Muscle of arm (tissue), 12 donors: Measurements from ENCODE around the gene TDRD3. TPM values are rescaled to one million over a fixed set of nuclear protein-coding genes. Genes with fewer than 3 reads are reported as not detected.

Experiments used
- polyA plus RNA-seq, 12 donors: library from polyadenylated mRNA; unstranded; fragments of 120-200 nt; gene quantifications; one replicate each; pipeline ENCODE4 v1.2.1, GENCODE V29; 2013; ENCODE audit not compliant: insufficient read length in 12 of 12

TDRD3 gene
- polyA plus RNA-seq, 12 donors = 26.8 to 42.4 (median 34.8) TPM; not detected in 1

Other genes with a start within 250 kb of the TDRD3 start
- gene DIAPH3, start 233.3 kb upstream of the TDRD3 start, polyA plus RNA-seq = 10 to 100 TPM in 4 of 12 donors, 1 to 10 TPM in 7, not detected in 1; 5.3 to 13.2 (median 8.8) TPM